ENCODE results near the gene DCAKD. TPM values are rescaled to one million over a fixed set of nuclear protein-coding genes. Genes with fewer than 3 reads are reported as not detected.

DCAKD gene
- total RNA-seq, 4 donors from 2014 or later: 9.4 to 144 (median 27.4) TPM

DNA sequence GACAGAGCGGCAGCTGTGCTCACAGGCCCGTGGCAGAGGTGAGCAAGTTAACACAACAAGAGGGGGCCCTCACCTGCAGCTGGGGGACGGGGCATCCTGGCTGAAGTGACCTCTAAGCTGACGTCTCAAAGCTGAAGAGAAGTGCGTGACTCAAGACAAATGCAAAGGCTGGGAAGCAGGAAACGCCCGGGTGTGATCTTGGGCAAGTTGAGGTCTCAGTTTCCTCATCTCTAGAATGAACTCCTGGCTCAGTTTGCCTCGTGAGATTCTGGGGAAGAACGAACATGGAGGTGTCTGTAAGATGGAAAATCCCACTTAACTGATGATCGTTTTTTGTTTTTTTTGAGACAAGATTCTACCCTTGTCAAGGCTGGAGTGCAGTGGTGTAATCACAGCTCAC is 43.2 kb downstream of the DCAKD start:
- 60 to 100% methylated on average over 1 to 10 of the region's 10 CpGs for WGBS, 2 donors (ENCODE audit: low coverage in 1 of 2)
- TF ChIP-seq POLR2A (IDR thresholded peaks at IDR 0.05) (no peak), EP300 (IDR thresholded peaks at IDR 0.05; ENCODE audit: low read depth) (no peak), POLR2AphosphoS5 (IDR thresholded peaks at IDR 0.05) (no peak)
- TF ChIP-seq, protein P1, sequence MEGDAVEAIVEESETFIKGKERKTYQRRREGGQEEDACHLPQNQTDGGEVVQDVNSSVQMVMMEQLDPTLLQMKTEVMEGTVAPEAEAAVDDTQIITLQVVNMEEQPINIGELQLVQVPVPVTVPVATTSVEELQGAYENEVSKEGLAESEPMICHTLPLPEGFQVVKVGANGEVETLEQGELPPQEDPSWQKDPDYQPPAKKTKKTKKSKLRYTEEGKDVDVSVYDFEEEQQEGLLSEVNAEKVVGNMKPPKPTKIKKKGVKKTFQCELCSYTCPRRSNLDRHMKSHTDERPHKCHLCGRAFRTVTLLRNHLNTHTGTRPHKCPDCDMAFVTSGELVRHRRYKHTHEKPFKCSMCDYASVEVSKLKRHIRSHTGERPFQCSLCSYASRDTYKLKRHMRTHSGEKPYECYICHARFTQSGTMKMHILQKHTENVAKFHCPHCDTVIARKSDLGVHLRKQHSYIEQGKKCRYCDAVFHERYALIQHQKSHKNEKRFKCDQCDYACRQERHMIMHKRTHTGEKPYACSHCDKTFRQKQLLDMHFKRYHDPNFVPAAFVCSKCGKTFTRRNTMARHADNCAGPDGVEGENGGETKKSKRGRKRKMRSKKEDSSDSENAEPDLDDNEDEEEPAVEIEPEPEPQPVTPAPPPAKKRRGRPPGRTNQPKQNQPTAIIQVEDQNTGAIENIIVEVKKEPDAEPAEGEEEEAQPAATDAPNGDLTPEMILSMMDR (IDR thresholded peaks at IDR 0.05): no peak
- DNase-seq: no peak
- intact Hi-C loops (cut with DNase I; ENCODE audit: low total_unique reads) (no loop called here), in situ Hi-C loops (cut with MboI; ENCODE audit: low pct_ligation_motif_present in 1 of 4, low pct_unique_long_range_greater_than_20kb in 1 of 4, low sequenced_read_pairs in 3 of 4) (loop anchor here in 1 of 4 donors (10.0 kb wide), 1 partner anchor 83 kb away; no protein-coding TSS in a partner anchor)
- no peaks in the 10 kb centered on the region for H3K27me3 ChIP-seq
- H3K36me3 ChIP-seq: no peaks in the 10 kb centered on the region
- H3K4me3 ChIP-seq: no peak overlapping the region
- peaks cover 0 to 7% (median 5%) of the 10 kb centered on the region in 4 donors for H3K4me1 ChIP-seq
- no peaks in the 10 kb centered on the region for H3K9me3 ChIP-seq
- H3K27ac ChIP-seq: no peak overlapping the region

DNA sequence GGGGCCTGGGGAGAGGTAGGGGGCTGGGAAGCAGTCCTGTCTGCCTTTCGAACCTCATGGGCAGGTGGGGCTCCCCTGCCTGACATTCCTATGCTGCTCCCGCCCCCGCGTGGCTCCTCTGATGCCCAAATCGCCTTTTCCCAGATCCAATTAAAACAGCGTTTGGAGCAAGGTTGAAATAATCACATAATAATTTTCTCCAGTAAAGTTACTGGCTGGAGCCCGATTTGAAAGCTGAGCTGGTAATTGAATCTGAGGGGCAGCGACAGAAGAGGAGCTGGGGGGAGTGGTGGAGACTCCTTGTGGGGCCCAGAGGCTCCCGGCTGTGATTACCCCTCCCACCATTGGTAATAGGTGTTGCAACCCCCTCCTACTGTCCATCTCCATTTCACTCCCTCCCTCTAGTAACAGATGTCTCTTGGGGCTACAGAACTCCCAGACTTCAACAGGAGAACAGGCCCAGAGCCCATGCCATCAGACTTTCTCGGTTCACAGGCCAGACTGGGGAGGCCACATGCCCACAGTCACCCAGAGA is 44.4 kb downstream of the DCAKD start:
- in situ Hi-C loops (cut with MboI; ENCODE audit: low pct_ligation_motif_present in 1 of 4, low pct_unique_long_range_greater_than_20kb in 1 of 4, low sequenced_read_pairs in 3 of 4) (loop anchor here in 1 of 4 donors (10.0 kb wide), 1 partner anchor 82 kb away; no protein-coding TSS in a partner anchor), intact Hi-C loops (cut with DNase I; ENCODE audit: low total_unique reads) (no loop called here)
- no peak for DNase-seq
- Histone ChIP-seq H3K27ac (no peak overlapping the region), H3K36me3 (no peaks in the 10 kb centered on the region), H3K4me1 (no peaks in the 10 kb centered on the region), H3K4me3 (no peak overlapping the region), H3K9me3 (no peaks in the 10 kb centered on the region), H3K27me3 (no peaks in the 10 kb centered on the region)
- WGBS, 2 donors (ENCODE audit: low coverage in 1 of 2): 52% methylated on average over 10 of the region's 10 CpGs; no CpG with 5 or more reads in 1 of the 2 donors
- TF ChIP-seq EP300 (IDR thresholded peaks at IDR 0.05; ENCODE audit: low read depth) (no peak), POLR2AphosphoS5 (IDR thresholded peaks at IDR 0.05) (no peak), POLR2A (IDR thresholded peaks at IDR 0.05) (no peak)
- TF ChIP-seq, protein P1 (IDR thresholded peaks at IDR 0.05): no peak

GRCh38 chr17:45005700-45006099 is 45.7 kb downstream of the DCAKD start:
- Histone ChIP-seq H3K4me3 (no peak overlapping the region), H3K4me1 (no peaks in the 10 kb centered on the region), H3K27ac (no peak overlapping the region), H3K27me3 (no peaks in the 10 kb centered on the region), H3K36me3 (no peaks in the 10 kb centered on the region), H3K9me3 (no peaks in the 10 kb centered on the region)
- intact Hi-C loops (cut with DNase I; ENCODE audit: low total_unique reads) (no loop called here), in situ Hi-C loops (cut with MboI; ENCODE audit: low pct_ligation_motif_present in 1 of 4, low pct_unique_long_range_greater_than_20kb in 1 of 4, low sequenced_read_pairs in 3 of 4) (loop anchor here in 1 of 4 donors (10.0 kb wide), 1 partner anchor 81 kb away; no protein-coding TSS in a partner anchor)
- no peak for DNase-seq
- TF ChIP-seq POLR2A (IDR thresholded peaks at IDR 0.05) (no peak), EP300 (IDR thresholded peaks at IDR 0.05; ENCODE audit: low read depth) (no peak), POLR2AphosphoS5 (IDR thresholded peaks at IDR 0.05) (no peak)
- TF ChIP-seq, protein P1 (IDR thresholded peaks at IDR 0.05): no peak
- WGBS, 2 donors (ENCODE audit: low coverage in 1 of 2): 74% methylated on average over 2 of the region's 2 CpGs; no CpG with 5 or more reads in 1 of the 2 donors

GRCh38 chr17:45004388-45004787 is 47.0 kb downstream of the DCAKD start:
- no peak overlapping the region for H3K4me3 ChIP-seq
- H3K36me3 ChIP-seq: no peaks in the 10 kb centered on the region
- in situ Hi-C loops (cut with MboI; ENCODE audit: low pct_ligation_motif_present in 1 of 4, low pct_unique_long_range_greater_than_20kb in 1 of 4, low sequenced_read_pairs in 3 of 4) (loop anchor here in 1 of 4 donors (10.0 kb wide), 1 partner anchor 80 kb away; no protein-coding TSS in a partner anchor), intact Hi-C loops (cut with DNase I; ENCODE audit: low total_unique reads) (no loop called here)
- H3K27ac ChIP-seq: no peak overlapping the region
- no peak for TF ChIP-seq EP300 (IDR thresholded peaks at IDR 0.05; ENCODE audit: low read depth)
- TF ChIP-seq POLR2A (IDR thresholded peaks at IDR 0.05): no peak
- TF ChIP-seq POLR2AphosphoS5 (IDR thresholded peaks at IDR 0.05): no peak
- TF ChIP-seq, protein P1 (IDR thresholded peaks at IDR 0.05): no peak
- H3K4me1 ChIP-seq: no peaks in the 10 kb centered on the region
- DNase-seq: no peak
- 91% methylated on average over 3 of the region's 3 CpGs; no CpG with 5 or more reads in 1 of the 2 donors for WGBS, 2 donors (ENCODE audit: low coverage in 1 of 2)
- H3K9me3 ChIP-seq: no peaks in the 10 kb centered on the region
- H3K27me3 ChIP-seq: no peaks in the 10 kb centered on the region
